ENCODE measurements around the gene PHAF1.

DNA sequence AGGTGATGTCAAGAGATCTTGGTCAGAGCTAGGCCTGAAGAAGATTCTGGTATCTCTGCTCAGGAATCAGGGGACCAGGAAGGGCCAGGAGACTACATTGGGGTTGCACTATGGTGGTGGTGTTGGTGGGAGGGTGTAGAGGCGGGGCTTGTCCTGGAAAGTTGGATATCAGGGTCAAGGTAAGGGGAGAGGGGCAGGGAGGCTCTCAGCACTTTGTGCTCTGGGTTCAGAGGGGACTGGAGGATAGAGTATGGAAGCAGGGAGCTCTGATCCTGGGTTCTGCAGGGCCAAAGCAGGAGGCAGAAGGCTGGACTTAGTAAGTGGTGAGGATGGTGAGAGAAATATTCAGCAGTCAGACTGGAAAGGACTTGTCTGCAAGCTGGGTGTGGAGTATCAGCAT, 63.6 kb downstream of the PHAF1 start:
- TF ChIP-seq, protein P1, sequence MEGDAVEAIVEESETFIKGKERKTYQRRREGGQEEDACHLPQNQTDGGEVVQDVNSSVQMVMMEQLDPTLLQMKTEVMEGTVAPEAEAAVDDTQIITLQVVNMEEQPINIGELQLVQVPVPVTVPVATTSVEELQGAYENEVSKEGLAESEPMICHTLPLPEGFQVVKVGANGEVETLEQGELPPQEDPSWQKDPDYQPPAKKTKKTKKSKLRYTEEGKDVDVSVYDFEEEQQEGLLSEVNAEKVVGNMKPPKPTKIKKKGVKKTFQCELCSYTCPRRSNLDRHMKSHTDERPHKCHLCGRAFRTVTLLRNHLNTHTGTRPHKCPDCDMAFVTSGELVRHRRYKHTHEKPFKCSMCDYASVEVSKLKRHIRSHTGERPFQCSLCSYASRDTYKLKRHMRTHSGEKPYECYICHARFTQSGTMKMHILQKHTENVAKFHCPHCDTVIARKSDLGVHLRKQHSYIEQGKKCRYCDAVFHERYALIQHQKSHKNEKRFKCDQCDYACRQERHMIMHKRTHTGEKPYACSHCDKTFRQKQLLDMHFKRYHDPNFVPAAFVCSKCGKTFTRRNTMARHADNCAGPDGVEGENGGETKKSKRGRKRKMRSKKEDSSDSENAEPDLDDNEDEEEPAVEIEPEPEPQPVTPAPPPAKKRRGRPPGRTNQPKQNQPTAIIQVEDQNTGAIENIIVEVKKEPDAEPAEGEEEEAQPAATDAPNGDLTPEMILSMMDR (IDR thresholded peaks at IDR 0.05; ENCODE audit: borderline replicate concordance, extremely low read depth, low read length, poor library complexity, severe bottlenecking): no peak
- TF ChIP-seq EZH2 (IDR thresholded peaks at IDR 0.05; ENCODE audit: borderline replicate concordance, low read depth, low read length, severe bottlenecking): no peak

Data from DND-41 (cell line).